Fibroblast of the aortic adventitia (primary cell): ENCODE measurements around the gene ZBTB18. TPM values are rescaled to one million over a fixed set of nuclear protein-coding genes. Genes with fewer than 3 reads are reported as not detected.

Source experiments
- DNase-seq: peaks from one replicate; pipeline ENCODE4 v3.0.0-alpha.2; 2010; ENCODE audit warnings: low read depth
- H3K4me3 ChIP-seq: 2 replicates; pipeline ENCODE4 v1.5.1; 2011; ENCODE audit warnings: low read depth, mild to moderate bottlenecking, control low read depth, low read length, moderate library complexity
- CTCF ChIP-seq: IDR thresholded peaks from 2 replicates; pipeline ENCODE4 v1.5.1; 2011; ENCODE audit warnings: mild to moderate bottlenecking, low read length, control low read depth, inconsistent platforms; ENCODE audit not compliant: insufficient read depth
- total RNA-seq: library from RNA; depleted of rRNA; stranded (reverse); fragments of >200 nt; gene quantifications from 2 replicates; pipeline ENCODE4 v1.2.3, GENCODE V29; 2012; ENCODE audit warnings: low replicate concordance

The ZBTB18 gene
- total RNA-seq, 1 donor, result 2.9 TPM

DNA sequence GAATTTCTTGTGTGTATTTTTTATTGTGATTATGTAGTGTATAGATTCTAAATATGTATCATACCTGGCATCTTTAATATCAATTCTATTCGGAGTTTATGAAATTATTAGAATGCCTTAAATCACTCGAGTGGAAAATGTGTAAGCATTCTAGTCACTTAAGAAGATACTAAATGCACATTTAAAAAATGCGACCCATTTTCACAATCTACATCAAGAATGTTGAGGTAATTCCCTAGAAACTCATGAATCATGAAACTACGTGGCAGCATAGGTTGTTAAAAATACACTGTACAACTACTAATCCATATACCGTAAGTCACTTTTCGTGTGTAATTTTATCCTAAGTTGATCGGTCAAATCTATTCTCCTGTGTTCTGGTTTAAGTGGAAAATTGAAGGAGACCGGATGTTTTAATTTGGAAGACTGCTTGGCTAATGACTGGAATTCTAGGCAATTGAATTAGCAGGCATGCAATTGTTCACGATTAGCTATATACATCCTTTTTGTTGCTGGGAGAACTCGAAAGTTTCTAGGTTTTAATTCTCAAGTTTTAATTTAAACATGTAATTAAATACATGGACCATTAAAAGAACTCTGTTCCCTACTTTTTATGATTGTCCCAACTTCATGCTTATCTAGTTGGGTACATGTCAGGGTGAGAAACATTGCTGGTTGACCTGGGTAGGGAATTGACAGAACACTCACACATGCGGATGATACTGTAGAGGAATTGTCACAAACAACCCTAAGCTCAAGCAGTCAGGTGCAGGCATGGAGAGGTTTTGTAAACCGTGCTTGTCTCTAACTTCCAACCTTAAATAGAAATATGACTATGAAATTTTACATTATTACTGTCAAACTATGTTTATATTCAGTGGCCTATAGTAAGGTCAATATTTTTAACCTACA is 6.6 kb downstream of the ZBTB18 start:
- no peak for DNase-seq
- TF ChIP-seq CTCF, result no peak
- H3K4me3 ChIP-seq, result no peak overlapping the region

- no peak for DNase-seq
- H3K4me3 ChIP-seq, result no peak overlapping the region
- TF ChIP-seq CTCF, result no peak
These were observed 9.0 kb downstream of the ZBTB18 start for GRCh38 chr1:244060117-244060516.

- H3K4me3 ChIP-seq, result no peak overlapping the region
- TF ChIP-seq CTCF, result no peak
- DNase-seq, result no peak
These were observed 9.6 kb downstream of the ZBTB18 start for GRCh38 chr1:244060686-244061085.

GRCh38 chr1:244062156-244062725 is 11.2 kb downstream of the ZBTB18 start:
- no peak for TF ChIP-seq CTCF
- no peak for DNase-seq
- no peak overlapping the region for H3K4me3 ChIP-seq

- DNase-seq, result no peak
- no peak overlapping the region for H3K4me3 ChIP-seq
- no peak for TF ChIP-seq CTCF
These were observed 12.4 kb downstream of the ZBTB18 start for GRCh38 chr1:244063498-244063897.

- DNase-seq, result no peak
- no peak for TF ChIP-seq CTCF
These were observed 13.5 kb downstream of the ZBTB18 start for GRCh38 chr1:244064621-244065020.

More at GRCh38 chr1:244064621-244065020, 13.5 kb downstream of the ZBTB18 start:
- H3K4me3 ChIP-seq, result no peak overlapping the region
